GM18907 (cell line): ENCODE results near the gene SYT13.

Source experiments
- ATAC-seq: cut with Tn5 transposase; IDR thresholded peaks from one replicate; pipeline ENCODE4 v1.9.1; 2021; ENCODE audit warnings: mild to moderate bottlenecking, moderate library complexity; ENCODE audit not compliant: unreplicated experiment

Gene SYT13

DNA sequence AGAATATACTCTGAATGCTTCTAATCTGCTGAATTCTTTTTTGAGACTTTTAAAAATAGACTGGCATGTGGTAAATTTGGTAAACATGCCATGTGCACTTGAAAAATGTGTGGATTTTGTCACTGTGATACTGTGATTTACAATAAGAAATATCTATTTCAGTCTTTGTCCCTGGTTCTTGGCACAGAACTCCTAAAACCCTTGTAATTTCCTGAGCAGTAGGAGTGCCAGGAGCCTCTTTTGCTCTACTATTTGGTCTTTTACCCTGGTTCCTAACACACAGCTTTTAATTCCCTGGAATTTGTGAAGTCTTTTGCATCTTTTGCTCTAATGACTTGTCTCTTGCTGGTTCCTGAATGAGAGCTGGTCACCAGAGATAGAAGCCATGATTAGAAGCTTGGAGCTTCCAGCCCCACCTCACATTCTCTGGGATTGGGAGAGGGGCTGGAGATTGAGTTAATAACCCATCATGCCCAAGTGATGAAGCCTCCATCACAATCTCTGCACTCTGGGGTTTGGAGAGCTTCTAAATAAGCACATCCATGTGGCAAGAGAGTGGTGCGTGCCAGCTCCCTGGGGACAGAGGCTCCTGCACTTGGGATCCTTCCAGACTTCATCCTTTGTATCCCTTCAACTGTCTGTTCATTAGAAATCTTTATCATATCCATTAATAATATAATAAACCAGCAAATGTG, 27.2 kb upstream of the SYT13 start:
- no peak for ATAC-seq

GRCh38 chr11:45305874-45306623, 19.9 kb upstream of the SYT13 start:
- no peak for ATAC-seq

GRCh38 chr11:45304992-45305335, 18.8 kb upstream of the SYT13 start:
- no peak for ATAC-seq

GRCh38 chr11:45304111-45304991, 18.2 kb upstream of the SYT13 start:
- ATAC-seq: no peak

GRCh38 chr11:45303316-45303715, 17.2 kb upstream of the SYT13 start:
- ATAC-seq: no peak

- ATAC-seq: no peak
Measured at GRCh38 chr11:45301537-45302246, 15.6 kb upstream of the SYT13 start.

DNA sequence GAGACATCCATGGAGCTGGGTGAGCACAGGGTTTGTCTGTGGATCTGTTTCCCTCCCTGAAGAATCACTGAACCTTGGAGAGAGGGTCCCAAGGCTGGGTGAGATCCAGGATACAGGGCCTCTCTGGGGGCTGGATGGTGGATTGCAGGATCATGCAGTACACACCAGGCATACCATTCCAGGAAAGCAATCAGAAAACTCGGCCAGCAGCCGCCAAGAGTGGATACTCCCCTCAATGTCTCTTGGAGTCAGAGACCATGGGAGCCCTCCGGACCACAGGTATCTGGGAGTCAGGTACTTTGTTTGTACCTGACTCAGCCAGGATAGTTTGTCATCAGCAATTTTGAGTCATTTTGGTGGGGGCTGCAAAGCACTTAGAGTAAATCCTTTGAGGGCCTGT, 14.6 kb upstream of the SYT13 start:
- no peak for ATAC-seq

DNA sequence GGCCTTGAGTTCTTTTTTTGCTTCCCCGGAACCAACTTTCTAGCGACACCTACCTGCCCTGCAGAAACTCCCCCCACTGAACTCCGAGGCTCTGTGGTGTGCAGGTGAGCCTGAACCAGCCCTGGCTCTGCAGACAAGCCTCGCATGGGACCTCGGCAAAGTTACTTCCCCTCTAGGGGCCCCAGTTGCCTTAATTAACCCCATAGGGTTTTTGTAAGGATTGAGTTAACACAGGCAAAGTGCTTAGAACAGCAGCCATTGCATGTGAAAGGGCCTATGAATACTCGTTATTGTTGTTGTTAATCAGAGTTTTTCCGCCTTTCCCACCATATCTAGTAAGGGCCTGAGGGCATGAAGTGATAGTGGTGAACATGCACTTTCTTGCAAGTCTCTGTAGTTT, 12.6 kb upstream of the SYT13 start:
- no peak for ATAC-seq

GRCh38 chr11:45296075-45296474, 9.9 kb upstream of the SYT13 start:
- no peak for ATAC-seq

GRCh38 chr11:45294499-45294898, 8.4 kb upstream of the SYT13 start:
- no peak for ATAC-seq

DNA sequence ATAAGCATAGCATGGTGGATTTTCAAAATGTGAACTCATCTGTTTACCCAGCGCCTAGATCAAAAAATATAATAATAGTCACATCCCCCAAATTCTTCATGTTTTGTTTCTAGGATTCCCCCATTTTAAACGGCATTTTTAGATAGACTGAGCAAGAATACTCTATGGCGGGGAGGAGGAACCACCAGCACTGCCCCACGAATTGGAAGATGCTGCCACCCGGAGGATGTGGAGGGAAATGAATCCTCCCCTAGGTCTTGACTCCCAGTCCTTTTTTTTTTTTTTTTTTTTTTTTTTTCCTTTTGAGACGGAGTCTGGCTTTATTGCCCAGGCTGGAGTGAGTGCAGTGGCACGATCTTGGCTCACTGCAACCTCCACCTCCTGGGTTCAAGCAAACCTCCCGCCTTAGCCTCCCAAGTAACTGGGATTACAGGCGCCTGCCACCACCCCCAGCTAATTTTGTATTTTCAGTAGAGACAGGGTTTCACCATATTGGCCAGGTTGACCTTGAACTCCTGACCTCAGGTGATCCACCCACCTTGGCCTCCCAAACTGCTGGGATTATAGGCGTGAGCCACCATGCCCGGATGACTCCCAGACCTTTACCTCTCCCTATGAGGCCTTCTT, 7.5 kb upstream of the SYT13 start:
- ATAC-seq: peak; percentile 70

GRCh38 chr11:45290586-45290985, 4.4 kb upstream of the SYT13 start:
- no peak for ATAC-seq

DNA sequence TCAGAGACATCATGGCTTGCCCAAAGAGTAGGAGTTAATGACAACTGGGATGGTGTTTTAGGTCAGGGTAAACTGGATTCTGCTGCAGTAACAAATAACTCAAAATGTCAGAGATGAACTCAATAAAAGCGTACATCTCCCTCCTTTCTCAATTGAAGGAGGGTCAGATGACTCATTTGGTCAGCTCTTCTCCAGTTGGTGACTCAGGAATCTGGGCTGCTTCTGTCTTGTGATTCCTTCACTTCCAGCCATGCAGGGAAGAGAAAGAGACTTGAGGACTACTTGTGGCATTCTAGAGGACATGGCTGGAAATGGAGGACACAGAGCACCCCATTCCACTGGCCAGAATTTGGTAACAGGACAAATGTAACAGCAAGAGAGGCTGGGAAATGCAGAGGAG, 3.2 kb upstream of the SYT13 start:
- no peak for ATAC-seq

- ATAC-seq: no peak
Measured at GRCh38 chr11:45288339-45288738, 2.2 kb upstream of the SYT13 start.

DNA sequence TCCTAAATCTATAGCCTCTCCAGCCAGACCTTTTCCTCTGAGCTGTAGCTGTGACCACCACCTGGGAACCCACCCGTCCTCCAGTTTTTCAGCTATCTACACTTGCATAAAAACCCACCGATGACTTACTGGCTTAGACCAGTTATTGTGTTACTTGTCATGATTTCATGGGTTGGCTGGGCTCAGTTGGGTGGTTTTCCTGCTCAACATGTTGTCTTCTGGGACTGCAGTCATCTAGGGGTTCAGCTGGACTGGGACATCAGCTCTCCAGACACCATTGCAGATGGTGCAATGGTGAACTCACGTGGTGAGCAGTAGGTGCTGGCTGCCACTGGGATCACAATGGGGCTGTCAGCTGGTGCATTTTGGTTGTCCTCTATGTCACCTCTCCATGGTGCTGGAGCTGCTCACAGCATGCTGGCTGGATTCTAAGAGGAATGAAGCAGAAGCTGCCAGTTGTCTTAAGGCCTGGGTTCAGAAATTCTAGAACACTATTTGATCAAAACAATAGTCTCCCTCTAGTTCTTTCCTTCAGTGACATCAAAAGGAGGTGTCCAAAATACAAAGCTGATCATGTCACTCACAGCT, 1.3 kb upstream of the SYT13 start:
- no peak for ATAC-seq

DNA sequence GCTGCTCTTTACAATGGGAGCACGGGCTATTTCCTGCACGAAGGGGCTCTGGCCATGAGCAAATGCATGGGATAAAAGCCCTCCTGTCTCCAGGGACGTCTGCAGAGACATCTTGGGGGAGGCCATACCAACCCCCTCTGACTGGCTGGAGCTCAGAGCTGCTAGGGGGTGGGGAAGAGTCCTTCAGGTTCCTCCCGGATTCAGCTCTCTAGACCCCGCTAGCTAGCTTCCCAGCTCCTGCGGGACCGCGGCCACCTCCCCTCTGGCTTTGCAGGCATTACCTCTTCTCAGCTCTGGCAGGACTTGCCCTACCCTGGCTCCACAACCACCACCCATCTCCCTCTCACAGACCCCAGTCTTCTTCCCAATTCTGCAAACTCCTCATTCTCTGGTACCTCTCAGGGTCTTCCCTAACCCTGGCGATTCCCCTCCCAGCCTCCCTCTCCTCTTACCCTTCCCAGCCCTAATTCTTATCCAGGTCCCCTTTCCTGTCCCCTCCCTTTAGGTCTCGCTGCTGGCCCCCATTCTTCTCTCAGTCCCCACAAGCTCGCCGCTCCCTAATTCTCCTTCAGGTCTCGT, 802 bp downstream of the SYT13 start:
- ATAC-seq: no peak

DNA sequence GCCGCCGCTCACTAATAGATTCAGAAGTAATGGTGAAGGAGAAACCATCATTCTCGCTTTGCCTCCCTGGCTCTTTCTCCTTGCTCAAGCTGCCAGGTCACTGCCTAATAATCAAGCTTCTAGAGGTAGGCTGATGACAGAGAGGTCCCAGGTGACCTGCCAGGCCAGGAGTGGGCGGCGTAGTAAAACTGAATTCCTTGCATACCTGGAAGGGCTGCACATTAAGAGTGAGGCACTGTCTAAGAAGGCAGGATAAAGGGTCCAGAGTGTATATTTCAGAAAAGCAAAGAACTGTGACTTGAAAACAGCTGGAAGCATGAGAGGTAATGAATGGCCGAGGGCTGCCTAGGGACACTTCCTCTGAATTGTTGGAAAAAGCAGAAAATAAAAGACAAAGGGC, 4.1 kb downstream of the SYT13 start:
- no peak for ATAC-seq

- no peak for ATAC-seq
Measured at GRCh38 chr11:45280449-45280848, 5.7 kb downstream of the SYT13 start.

- ATAC-seq: no peak
Measured at GRCh38 chr11:45279645-45280044, 6.5 kb downstream of the SYT13 start.

GRCh38 chr11:45278714-45279113, 7.4 kb downstream of the SYT13 start:
- no peak for ATAC-seq
